ENCODE results near the gene KDM4C. TPM values are rescaled to one million over a fixed set of nuclear protein-coding genes. Genes with fewer than 3 reads are reported as not detected.

Gene KDM4C
- total and polyA plus RNA-seq, 2 of the 4 experiments (the other 2 are of a cell fraction) = 11.8 to 23.8 TPM

DNA sequence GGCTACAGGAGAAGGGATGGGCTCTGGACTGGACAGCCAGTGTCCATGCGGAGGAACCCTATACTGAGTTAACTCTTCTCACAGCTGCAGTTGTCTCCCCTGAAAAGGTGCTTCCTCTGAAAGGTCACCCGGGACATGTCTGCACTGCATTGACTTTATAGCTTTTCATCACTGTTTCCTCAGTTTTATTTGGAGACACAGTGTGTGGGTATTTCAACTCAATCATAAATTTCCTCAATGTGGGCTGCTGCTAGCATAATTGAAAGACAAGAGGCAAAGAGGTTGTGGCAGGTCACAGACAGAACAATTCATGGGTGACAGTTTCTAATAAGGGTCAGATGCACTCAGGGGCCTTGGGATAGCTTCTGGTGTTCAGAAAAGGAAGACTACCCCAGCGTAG lies 336.8 kb downstream of the KDM4C start:
- H3K4me2 ChIP-seq (ENCODE audit: low read depth, low read length) = no peak overlapping the region
- no peak overlapping the region for H3K23ac ChIP-seq (ENCODE audit: low read depth, low read length)
- H4K5ac ChIP-seq (ENCODE audit: low read depth, low read length) = no peak overlapping the region
- no peak overlapping the region for H2BK5ac ChIP-seq (ENCODE audit: low read depth, low read length, poor library complexity, severe bottlenecking)
- DNase-seq = no peak
- H3K27me3 ChIP-seq (ENCODE audit: control insufficient read depth, insufficient read depth, low read length) = no peaks in the 10 kb centered on the region
- H3K4me3 ChIP-seq (ENCODE audit: insufficient read depth, low read depth, low read length) = no peak overlapping the region
- TF ChIP-seq MAFK (IDR thresholded peaks at IDR 0.05; ENCODE audit: low read depth, low read length) (no peak), RFX5 (IDR thresholded peaks at IDR 0.05; ENCODE audit: low read depth, low read length) (no peak), MAZ (IDR thresholded peaks at IDR 0.05; ENCODE audit: borderline replicate concordance, low read depth, low read length) (no peak)
- TF ChIP-seq, protein P1, sequence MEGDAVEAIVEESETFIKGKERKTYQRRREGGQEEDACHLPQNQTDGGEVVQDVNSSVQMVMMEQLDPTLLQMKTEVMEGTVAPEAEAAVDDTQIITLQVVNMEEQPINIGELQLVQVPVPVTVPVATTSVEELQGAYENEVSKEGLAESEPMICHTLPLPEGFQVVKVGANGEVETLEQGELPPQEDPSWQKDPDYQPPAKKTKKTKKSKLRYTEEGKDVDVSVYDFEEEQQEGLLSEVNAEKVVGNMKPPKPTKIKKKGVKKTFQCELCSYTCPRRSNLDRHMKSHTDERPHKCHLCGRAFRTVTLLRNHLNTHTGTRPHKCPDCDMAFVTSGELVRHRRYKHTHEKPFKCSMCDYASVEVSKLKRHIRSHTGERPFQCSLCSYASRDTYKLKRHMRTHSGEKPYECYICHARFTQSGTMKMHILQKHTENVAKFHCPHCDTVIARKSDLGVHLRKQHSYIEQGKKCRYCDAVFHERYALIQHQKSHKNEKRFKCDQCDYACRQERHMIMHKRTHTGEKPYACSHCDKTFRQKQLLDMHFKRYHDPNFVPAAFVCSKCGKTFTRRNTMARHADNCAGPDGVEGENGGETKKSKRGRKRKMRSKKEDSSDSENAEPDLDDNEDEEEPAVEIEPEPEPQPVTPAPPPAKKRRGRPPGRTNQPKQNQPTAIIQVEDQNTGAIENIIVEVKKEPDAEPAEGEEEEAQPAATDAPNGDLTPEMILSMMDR (conservative IDR thresholded peaks at IDR 0.05; ENCODE audit: low read depth, low read length) = no peak
- TF ChIP-seq, protein P2, sequence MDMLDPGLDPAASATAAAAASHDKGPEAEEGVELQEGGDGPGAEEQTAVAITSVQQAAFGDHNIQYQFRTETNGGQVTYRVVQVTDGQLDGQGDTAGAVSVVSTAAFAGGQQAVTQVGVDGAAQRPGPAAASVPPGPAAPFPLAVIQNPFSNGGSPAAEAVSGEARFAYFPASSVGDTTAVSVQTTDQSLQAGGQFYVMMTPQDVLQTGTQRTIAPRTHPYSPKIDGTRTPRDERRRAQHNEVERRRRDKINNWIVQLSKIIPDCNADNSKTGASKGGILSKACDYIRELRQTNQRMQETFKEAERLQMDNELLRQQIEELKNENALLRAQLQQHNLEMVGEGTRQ (IDR thresholded peaks at IDR 0.05; ENCODE audit: low read depth, low read length) = no peak
- no CpG with 5 or more reads among the region's 3 CpGs for WGBS, 2 experiments (ENCODE audit: extremely low coverage in 2 of 2, insufficient read length in 1 of 2)
- no peak overlapping the region for H2AK9ac ChIP-seq (replicated peaks; ENCODE audit: low read depth, low read length, poor library complexity)
- H4K8ac ChIP-seq (ENCODE audit: low read depth in 2 of 2, low read length in 2 of 2) = no peak overlapping the region
- H3K14ac ChIP-seq (replicated peaks; ENCODE audit: low read depth, low read length) = no peak overlapping the region
- no peak overlapping the region for H4K91ac ChIP-seq (ENCODE audit: insufficient read depth, low read depth, low read length)
- in situ Hi-C loops (cut with MboI; ENCODE audit: low sequenced_read_pairs) (no loop called here), dilution Hi-C loops (cut with HindIII; ENCODE audit: low sequenced_read_pairs, unreplicated experiment) (no loop called here), intact Hi-C loops (cut with micrococcal nuclease) (no loop called here)
- CTCF ChIA-PET = no interaction called here
- H3K79me1 ChIP-seq (ENCODE audit: low read depth in 1 of 2, low read length in 2 of 2) = no peaks in the 10 kb centered on the region
- peaks cover 4% of the 10 kb centered on the region; the same call in 1 of the 2 replicates for H3K9me1 ChIP-seq (ENCODE audit: insufficient read depth, low read length)
- no peak overlapping the region for H2BK20ac ChIP-seq (ENCODE audit: low read depth, low read length)
- no peak overlapping the region for H3K9ac ChIP-seq (ENCODE audit: low read depth, low read length)
- H3K36me3 ChIP-seq (ENCODE audit: control insufficient read depth, insufficient read depth, low read length) = no peaks in the 10 kb centered on the region
- H2AFZ ChIP-seq (replicated peaks; ENCODE audit: low read length, poor library complexity) = no peak overlapping the region
- BruUV-seq (replicated peaks) = no TSS peak
- H3K56ac ChIP-seq (ENCODE audit: extremely low read depth, insufficient read depth, low read length) = no peak overlapping the region
- H3K4ac ChIP-seq (ENCODE audit: low read depth, low read length) = no peak overlapping the region
- no peak overlapping the region for H2BK120ac ChIP-seq (ENCODE audit: low read depth, low read length)
- no peak for ATAC-seq (ENCODE audit: low read depth)
- H3K18ac ChIP-seq (ENCODE audit: low read depth, low read length) = no peak overlapping the region
- peaks cover 2% of the 10 kb centered on the region; the same call in 1 of the 2 replicates for H3K9me3 ChIP-seq (ENCODE audit: control insufficient read depth, insufficient read depth, low read length)
- H2BK15ac ChIP-seq (ENCODE audit: low read depth, low read length) = no peak overlapping the region
- H2AK5ac ChIP-seq (ENCODE audit: low read depth, low read length) = no peak overlapping the region
- POLR2A ChIA-PET (ENCODE audit: unreplicated experiment) = no interaction called here
- H4K20me1 ChIP-seq (ENCODE audit: insufficient read depth, low read length) = no peaks in the 10 kb centered on the region
- peaks cover 3% of the 10 kb centered on the region; the same call in 1 of the 2 replicates for H3K4me1 ChIP-seq (ENCODE audit: control insufficient read depth, insufficient read depth, low read length)
- no peak overlapping the region for H3K27ac ChIP-seq (ENCODE audit: insufficient read depth, low read length)
